Measurements from ENCODE around the gene MAP3K3.

MAP3K3 gene

DNA sequence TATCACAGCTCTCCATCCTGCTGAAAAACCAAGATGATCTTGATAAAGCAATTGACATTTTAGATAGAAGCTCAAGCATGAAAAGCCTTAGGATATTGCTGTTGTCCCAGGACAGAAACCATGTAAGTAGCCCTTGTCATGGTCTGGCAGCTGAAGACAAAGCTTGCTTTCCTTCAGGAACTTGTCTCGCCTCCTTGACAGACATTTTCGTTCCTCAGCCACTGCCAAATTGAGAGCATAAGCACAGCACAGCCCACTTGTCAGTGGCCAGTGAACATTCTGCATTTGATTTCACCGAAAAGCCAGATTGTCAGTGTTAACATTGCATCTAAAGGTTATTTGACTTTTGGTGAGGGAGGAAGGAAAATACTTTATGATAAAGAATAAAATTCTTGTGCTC, 35.6 kb downstream of the MAP3K3 start:
- no peak for DNase-seq

DNA sequence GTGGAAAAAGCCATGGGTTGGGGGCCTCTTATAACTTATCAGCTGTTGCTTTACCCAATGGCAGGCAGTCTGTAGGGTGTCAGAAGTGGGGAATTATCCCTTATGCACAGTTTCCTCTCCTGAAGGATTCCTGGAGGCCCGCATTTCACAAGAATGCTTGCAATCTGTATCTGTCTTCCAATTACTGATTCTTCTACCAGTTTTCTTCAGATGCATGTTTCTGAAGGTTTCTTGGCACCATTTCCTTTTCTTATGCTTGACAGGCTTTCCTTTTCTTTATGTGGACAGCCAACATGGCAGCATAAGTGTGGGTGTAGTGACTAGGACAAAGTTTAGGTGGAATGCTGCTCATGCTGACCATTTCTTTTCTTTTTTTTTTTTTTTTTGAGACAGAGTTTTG, 36.1 kb downstream of the MAP3K3 start:
- DNase-seq: no peak

DNA sequence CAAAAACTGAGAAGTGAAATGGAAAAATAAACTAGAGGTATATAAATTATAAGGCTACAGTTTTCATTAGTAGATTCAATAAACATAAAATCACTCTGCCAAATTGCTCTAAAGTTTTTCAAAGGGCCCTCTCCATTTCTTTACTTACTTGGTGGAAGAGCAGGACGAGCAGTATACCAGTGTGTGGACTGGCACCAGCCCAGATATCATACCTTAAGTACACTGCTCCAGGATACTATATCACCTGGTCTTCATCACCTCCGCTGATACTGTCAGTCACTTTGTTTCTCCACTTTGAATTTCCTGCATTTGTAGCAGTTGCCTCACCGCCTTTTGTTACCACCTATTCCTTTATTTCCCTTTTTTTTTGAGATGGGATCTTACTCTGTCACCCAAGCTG, 37.6 kb downstream of the MAP3K3 start:
- DNase-seq: no peak

DNA sequence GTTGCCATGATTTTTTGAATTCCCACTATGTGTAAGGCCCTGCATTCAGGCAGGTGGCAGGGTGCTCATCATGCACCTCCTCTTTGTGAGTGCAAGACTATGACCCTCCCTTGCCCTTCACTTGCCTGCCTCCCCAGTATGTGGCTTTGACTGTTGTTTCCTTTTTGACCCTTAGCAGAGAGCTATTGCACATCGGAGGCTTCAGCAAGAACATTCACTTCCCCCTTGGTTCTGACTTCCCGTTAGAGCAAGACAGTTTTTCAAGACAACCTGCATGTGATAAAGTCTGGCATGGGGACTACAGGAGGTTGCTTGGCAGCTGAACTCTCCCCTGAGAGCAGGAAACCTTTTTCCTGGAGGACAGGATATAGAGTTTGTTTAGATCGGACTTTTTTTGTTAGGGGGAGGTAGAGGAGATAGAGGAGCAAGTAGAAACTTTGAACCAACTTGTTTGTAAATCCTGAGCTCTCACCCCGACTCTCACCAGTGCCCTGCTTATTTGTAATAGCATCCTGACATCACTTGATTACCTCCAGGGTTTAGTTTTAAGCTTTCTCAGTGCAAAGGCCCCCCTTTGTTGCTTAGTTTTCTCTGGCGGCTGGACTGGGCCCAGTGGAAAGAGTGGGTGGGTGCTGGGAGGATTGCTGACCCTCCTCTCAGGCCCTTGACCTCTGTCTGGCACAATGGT, 43.5 kb downstream of the MAP3K3 start:
- no peak for DNase-seq

DNA sequence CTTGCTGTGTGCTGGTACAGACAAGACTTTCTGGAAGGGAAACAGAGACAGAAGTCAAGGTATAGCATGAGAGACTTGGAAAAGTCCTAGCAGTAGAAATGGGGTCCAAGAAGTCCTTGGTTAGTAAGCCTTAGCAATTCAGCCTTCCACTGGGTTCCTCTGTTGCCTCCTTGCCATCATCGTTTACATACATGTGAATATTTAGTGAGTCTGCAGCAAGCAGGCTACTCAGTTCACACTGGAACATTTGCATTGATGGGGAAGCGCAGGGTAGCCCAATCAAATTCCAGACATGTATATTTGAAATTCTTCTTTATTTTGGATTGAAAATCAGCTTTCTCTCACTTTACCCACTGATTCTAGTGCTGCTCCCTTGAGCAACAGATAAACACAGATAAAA, 50.6 kb downstream of the MAP3K3 start:
- DNase-seq: no peak

DNA sequence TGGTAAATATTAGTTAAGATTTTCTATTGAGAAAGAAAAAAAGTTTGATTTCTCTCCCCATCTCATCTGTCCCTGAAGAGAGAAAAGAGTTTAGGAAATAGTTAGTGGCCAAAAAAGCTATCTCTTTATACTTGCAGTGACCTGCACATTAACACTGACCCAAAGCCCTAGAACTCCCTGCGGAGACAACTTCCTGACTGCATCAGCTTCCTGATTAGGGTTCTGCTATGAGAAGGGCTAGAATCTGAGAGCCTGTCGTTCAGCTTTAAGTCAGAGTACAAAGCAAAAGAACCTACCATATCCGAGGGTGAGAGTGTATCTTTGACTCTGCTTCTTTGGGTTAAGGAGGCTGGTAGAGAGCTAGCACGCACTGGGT, 53.0 kb downstream of the MAP3K3 start:
- no peak for DNase-seq

DNA sequence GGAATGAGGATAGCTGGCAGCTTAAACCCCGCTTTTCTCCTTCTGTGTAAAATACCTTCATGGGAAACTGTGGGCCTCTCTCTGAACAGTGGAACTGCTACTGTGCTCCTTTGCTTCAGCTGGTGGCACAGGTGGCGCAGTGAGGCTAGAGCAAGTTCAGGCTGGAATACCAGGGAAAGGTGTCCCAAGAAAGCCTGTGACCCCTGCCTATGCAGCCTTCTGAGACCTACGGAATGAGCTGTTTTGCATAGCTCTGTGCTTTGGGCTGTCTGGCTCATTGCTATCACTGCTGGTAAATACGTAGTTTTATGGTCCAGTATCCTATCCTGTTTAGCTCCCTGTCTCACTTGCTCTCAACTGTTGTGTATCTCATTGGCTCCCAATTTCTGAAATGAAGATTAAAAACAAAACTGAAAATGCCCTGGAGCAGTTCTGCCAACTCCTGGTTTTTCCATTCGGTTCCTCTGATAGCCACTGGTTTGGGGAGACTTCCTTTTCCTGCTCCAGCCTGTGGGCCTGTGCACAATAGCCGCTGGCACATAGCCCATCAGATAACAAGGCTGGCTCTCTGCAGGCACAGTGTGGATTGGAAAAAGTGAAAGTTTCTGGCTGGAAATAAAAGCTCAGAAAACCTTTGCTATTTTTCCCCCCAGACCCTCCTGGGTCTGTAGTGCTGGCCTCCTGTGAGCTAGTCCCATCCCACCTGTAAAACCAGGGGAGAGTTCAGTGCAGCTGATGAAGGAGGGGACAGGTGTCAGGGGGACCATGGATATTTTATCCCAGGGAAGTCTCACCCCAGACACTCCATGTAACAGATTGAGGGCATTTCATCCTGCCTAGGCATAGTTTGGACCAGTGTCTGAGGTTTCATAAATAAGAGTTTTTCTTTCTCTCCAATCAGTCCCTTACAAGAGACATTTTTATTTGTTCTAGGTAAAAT, 53.7 kb downstream of the MAP3K3 start:
- DNase-seq: no peak

DNA sequence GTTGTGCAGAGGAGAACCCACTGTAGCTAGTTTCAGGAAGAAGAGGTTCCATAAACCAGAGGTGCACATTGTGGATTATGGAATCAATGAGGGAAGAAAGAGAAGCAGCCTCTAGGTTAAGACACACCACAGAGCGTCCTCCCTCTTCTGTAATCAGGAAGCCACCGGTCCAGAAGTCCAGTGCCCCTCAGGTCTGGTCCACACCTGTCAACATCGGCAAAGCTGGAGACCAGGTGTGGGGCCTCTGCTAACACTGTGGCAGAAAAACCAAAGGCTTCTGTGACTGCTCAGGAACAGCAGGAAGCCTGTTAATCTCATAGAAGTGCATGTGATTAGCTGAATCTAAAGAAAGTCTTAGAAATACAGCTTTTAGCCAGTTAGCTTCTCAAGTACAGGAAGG, 54.4 kb downstream of the MAP3K3 start:
- no peak for DNase-seq

DNA sequence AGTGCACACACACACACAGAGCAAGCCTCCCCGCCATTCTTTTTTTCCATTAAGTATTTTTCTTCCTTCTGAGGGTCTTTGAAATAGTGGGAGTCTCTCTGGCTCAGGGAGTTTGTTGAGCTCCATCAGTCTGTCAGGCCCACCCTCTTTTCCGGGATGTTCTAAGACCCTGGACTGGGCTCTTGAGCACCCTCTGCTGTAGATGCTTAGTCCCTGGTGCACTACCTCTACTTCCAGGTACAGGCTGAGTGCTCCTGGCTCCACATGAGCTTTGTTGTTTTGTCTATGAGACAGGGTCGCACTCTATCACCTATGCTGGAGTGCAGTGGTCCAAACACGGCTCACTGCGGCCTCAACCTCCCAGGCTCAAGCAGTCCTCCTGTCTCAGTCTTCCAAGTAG, 57.0 kb downstream of the MAP3K3 start:
- no peak for DNase-seq

DNA sequence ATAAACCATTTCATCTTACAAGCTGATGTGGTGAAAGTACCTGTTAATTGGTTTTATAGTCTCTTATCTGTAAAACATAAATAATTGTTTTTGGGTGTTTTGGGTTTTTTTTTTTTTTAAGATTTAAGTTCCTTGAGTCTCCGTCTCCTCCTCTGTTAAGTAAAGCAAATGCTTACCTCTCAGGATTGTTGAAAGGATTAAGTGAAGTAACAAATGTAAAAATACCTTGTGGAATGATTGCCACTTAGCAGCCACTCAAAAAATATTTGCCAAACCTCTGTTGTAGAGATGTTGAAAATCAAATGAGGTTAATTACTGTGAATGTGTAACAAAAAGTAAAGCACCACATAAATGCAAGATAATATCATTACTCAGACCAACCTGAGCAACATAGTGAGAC, 58.5 kb downstream of the MAP3K3 start:
- DNase-seq: no peak

DNA sequence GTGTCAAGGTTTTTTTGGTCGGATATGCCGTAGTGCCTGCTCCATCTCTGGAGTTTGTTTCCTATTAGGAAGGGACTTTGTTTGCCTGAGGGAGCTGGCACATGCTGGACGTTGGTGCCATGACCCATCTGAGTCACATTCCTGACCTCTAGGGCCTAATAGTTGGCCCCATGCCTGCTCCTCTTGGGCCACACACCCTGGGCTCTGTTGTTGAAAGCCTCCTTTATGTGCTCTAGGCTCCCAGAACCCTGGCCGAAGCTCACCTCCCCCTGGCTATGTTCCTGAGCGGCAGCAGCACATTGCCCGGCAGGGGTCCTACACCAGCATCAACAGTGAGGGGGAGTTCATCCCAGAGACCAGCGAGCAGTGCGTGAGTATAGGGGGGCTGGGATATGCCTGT, 59.3 kb downstream of the MAP3K3 start:
- DNase-seq: no peak

DNA sequence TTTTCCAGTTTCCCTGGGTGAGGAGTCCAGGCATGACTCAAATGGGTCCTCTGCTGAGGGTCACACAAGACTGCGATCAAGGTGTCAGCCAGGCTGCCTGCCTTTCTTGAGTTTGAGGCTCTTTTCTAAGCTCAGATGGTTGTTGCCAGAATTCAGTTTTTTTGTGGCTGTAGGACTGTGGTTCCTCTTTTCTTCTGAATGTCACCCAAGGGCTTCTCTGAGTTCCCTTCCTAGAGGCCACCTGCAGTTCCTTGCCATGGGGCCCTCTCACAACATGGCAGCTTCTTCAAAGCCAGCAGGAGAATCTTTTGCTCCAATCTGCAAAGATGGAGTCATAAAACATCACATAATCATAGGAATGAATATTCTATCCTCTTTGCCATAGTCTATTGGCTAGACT, 60.2 kb downstream of the MAP3K3 start:
- no peak for DNase-seq

DNA sequence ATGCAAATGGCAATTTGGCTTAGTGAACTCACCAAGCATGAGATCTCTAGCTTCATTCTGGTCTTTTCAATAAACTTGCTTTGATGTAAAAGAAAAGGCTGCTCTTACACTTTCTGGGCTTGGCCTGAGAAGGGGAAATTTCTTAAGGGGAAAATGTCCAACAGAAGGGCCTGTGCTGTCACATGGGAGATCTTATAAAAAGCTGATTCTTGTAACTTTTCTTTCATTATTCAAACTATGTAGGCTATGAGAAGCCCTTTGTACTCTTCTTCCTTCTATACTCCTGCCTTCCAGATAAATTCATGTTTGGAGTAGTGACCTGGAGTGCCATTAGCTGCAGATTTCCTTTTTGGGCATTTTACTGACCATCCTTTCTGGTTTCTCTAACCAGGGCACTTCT, 60.8 kb downstream of the MAP3K3 start:
- DNase-seq: no peak

DNA sequence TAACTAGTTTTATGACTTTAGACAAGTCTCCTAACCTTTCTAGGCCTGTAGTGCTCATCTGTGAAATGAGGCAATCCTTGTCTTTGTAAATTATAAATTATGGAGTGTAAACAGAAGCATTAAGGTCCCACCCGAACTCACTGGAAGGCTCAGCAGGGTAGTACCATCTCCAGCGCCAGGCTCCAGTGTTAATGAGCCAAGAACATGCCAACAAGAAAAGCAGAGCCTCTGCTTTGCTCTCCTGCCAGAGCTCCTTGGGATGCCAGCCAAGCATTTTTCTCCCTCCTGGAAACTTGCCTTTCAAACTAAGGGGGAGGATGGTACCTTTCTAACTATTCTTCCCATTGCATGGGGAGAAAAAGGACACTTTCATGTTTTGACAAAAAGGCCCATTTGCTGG, 62.8 kb downstream of the MAP3K3 start:
- no peak for DNase-seq

DNA sequence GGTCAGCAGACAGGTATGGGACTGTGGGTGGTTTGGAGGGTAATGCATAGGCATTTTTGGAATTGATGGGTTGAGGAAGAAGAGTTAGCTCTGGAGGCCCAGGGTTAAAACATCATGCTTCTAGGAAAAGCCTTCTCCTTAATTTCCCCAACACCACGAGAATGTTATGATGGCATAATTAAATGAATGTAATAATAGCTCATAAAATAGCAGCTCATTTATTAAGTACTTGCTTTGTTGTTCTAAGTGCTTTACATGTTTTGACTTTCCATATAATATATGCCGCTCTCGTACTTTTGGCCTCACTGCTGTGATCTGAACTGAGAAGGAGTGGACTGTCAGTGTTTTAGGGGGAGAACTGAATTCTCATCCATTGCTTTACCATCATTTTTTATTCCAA, 63.4 kb downstream of the MAP3K3 start:
- no peak for DNase-seq

DNA sequence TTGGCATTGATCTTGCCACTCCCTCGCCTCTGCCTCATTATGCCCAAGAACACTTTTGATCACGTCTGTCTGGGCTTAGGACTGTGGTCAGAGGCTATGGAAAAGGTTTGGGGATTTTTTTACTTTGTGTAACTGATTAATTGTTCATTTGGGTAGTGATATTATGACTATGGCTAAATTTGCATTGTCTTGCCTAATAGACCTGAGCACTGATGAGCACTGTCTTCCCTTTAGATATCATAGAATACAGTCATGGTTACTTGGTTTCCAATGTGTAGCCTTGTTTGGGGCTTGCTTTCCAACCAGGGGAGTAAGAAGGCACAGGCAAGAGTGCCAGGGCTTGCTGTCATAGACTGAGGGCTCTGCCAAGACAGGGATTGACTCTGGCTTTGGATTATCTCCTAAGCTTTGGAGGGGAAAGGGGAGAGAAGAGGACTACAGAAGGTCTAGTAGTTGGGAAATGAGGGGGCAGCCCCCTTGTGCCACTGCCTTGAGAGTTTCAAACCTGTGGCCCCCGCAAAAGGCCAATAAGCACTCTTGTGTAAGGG, 64.0 kb downstream of the MAP3K3 start:
- no peak for DNase-seq

DNA sequence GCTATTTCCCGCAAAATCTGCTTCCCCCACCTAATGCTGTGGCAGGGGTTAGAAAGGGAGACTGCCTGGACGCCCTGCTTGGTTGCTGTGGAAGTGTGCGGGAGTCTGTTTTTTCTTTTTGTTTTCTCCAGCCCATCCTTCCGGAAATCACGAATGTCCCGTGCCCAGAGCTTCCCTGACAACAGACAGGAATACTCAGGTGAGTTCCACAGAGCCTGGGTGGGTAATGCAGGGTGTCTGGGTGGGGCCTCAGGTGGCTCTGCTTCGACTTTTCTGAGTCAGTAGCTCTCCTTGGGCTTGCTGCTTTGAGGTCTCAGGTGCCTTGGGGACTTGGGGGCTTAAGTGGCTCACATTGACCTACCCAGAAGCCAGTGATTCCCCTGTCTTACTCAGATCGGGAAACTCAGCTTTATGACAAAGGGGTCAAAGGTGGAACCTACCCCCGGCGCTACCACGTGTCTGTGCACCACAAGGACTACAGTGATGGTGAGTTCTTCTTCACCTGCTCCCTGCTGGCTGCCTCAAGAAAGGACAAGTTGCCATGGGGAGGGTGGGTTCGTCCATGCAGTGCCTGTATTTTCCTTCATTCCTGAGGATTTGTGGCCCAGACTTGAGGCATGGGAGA, 66.3 kb downstream of the MAP3K3 start:
- no peak for DNase-seq

DNA sequence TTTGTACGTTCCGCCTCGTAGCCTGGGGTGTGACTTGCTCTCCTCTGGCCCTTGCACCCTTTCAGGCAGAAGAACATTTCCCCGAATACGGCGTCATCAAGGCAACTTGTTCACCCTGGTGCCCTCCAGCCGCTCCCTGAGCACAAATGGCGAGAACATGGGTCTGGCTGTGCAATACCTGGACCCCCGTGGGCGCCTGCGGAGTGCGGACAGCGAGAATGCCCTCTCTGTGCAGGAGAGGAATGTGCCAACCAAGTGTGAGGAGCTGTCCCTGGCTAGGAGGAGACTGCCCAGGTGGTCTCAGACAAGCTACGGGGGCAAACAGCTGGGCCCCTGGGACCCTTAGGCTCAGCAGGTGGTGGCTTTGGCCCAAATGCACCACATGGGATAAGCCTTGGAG, 67.3 kb downstream of the MAP3K3 start:
- DNase-seq: no peak

DNA sequence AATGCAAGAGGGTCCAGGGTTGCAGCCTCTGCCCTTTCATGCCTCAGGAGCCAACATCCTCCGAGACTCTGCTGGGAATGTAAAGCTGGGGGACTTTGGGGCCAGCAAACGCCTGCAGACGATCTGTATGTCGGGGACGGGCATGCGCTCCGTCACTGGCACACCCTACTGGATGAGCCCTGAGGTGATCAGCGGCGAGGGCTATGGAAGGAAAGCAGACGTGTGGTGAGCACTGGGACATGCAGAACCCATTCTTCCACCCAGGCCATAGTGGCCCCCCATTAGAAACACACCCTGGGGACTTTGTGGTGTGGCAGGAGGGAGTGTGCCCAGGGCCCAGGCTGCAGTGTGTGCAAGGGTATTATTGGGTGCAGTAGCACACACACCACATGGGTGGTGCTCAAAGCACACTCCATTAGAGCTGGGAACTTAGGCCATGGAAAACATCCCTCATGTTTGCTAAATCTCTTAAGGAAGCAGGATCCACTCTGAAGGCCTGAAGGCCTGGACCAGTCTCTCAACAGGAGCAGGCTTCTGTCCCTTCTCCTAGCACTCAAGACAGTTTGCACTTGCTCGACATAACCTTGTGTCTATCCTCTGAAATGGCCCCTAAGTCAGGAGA, 70.1 kb downstream of the MAP3K3 start:
- DNase-seq: no peak

DNA sequence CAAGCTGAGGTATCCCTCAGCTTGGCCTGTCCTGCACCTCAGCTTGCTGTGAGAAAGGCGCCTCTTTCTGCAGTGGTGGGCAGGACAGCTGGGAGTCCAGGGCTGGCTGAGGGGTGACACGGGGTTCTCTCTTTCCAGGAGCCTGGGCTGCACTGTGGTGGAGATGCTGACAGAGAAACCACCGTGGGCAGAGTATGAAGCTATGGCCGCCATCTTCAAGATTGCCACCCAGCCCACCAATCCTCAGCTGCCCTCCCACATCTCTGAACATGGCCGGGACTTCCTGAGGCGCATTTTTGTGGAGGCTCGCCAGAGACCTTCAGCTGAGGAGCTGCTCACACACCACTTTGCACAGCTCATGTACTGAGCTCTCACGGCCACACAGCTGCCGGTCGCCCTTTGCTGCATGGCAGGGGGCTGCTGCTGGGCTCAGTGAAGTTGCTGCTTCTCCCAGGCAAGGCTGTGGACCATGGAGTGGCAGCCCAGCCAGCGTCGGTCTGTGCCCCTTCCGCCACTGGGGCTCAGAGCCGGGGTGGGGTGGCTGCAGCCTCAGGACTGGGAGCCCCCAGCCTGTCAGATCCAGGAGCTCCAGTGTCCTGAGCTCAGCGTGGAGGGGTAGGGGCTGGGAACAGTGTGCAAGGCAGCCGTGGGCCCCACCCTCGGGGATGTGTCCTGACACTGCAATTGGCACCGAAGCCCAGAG, 71.3 kb downstream of the MAP3K3 start:
- DNase-seq: no peak

DNA sequence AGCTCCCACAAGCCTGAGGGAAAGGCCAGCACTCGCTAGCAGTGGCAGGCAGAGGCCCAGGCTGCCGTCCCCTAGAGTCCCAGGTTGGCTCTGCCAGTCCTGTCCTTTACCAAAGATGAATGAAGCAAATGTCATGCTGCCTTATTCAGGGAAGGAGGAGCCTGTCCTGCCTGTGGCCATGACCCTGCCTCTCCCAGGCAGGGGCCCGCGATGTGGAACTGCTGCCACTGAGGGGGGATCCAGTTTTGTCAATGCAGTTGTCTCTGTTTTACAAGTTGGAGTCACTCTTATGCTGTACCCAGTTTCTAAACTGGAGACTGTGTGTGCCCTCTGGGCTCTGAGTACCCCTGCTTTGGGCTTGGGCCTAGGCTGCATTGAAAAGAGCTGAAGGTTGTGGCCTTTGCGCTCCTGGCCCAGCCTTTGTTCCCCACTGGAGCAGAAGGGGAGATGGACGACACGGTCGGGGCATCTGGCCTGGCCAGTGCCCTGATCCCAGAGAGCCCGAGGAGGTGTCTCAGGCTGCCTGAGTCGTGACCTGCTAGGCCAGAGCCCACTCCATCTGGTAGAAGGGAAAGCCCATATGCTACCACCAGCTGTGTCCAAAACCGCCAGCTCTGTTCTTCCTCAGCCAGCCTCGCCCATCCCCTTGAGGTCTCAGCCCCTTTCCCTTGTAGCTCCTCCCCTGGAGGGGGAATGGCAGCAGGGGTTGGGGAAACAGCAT, 72.2 kb downstream of the MAP3K3 start:
- DNase-seq: no peak

Measured in activated CD4-positive, alpha-beta T cell treated with anti-CD3 and anti-CD28 coated beads, Interleukin-2, amount 50 U/mL, for 16 hours (primary cell).